IPS DF 4.7 (cell line): ENCODE data around the gene STK32B.

Source experiments
- DNase-seq: peaks from one replicate; pipeline ENCODE4 v3.0.0-alpha.2; 2013; ENCODE audit warnings: low spot score; ENCODE audit errors: extremely low read depth

The STK32B gene

GRCh38 chr4:5510504-5510903 lies 459.2 kb downstream of the STK32B start:
- no peak for DNase-seq

- DNase-seq, result no peak
These were observed 460.5 kb downstream of the STK32B start for GRCh38 chr4:5511791-5512190.

- no peak for DNase-seq
These were observed 464.4 kb downstream of the STK32B start for GRCh38 chr4:5515646-5516045.

- DNase-seq, result no peak
These were observed 466.1 kb downstream of the STK32B start for GRCh38 chr4:5517372-5517771.

GRCh38 chr4:5524446-5525299 lies 473.4 kb downstream of the STK32B start:
- DNase-seq, result no peak

GRCh38 chr4:5526080-5526846 lies 475.0 kb downstream of the STK32B start:
- no peak for DNase-seq

GRCh38 chr4:5527211-5527610 lies 475.9 kb downstream of the STK32B start:
- no peak for DNase-seq

GRCh38 chr4:5528031-5528436 lies 476.8 kb downstream of the STK32B start:
- DNase-seq, result no peak

- no peak for DNase-seq
These were observed 480.8 kb downstream of the STK32B start for GRCh38 chr4:5532100-5532499.

- DNase-seq, result no peak
These were observed 488.3 kb downstream of the STK32B start for GRCh38 chr4:5539584-5539983.

GRCh38 chr4:5541169-5541568 lies 489.9 kb downstream of the STK32B start:
- no peak for DNase-seq

- DNase-seq, result no peak
These were observed 492.4 kb downstream of the STK32B start for GRCh38 chr4:5543681-5544080.

GRCh38 chr4:5544762-5545161 lies 493.5 kb downstream of the STK32B start:
- DNase-seq, result no peak

GRCh38 chr4:5545271-5545670 lies 494.0 kb downstream of the STK32B start:
- no peak for DNase-seq

- DNase-seq, result no peak
These were observed 496.5 kb downstream of the STK32B start for GRCh38 chr4:5547651-5548249.
